Adrenal gland (tissue), 5 donors: ENCODE data around the gene CILP2.

Experiments
- POLR2A ChIP-seq, 2 donors: fragments of 450-650 bp; IDR thresholded peaks; one replicate each; pipeline ENCODE4 v1.6.1; 2017; ENCODE audit warnings: antibody characterized with exemption in 2 of 2, mild to moderate bottlenecking in 2 of 2, moderate library complexity in 1 of 2
- TF ChIP-seq, protein P1 (sequence below), 6 experiments: fragments of 450-650 bp in 4 of 6; fragments of 200-600 bp in 2 of 6; sonication (generic) in 1 of 6; IDR thresholded peaks; 1 replicate in 5 of 6; 2 replicates in 1 of 6; pipeline versions ENCODE4 v1.5.1 to v1.8.0; 2016 to 2021; ENCODE audit warnings: antibody characterized with exemption in 6 of 6, mild to moderate bottlenecking in 2 of 6, moderate library complexity in 1 of 6
- donor health status: DM: no; HTN: no; CAD: no.

- no peak for TF ChIP-seq POLR2A (IDR thresholded peaks at IDR 0.05)
- TF ChIP-seq, protein P1, sequence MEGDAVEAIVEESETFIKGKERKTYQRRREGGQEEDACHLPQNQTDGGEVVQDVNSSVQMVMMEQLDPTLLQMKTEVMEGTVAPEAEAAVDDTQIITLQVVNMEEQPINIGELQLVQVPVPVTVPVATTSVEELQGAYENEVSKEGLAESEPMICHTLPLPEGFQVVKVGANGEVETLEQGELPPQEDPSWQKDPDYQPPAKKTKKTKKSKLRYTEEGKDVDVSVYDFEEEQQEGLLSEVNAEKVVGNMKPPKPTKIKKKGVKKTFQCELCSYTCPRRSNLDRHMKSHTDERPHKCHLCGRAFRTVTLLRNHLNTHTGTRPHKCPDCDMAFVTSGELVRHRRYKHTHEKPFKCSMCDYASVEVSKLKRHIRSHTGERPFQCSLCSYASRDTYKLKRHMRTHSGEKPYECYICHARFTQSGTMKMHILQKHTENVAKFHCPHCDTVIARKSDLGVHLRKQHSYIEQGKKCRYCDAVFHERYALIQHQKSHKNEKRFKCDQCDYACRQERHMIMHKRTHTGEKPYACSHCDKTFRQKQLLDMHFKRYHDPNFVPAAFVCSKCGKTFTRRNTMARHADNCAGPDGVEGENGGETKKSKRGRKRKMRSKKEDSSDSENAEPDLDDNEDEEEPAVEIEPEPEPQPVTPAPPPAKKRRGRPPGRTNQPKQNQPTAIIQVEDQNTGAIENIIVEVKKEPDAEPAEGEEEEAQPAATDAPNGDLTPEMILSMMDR (IDR thresholded peaks at IDR 0.05) = no peak
Measured at GRCh38 chr19:19508217-19508616, 29.8 kb upstream of the CILP2 start.
